Keratinocyte (primary cell): Measurements from ENCODE around the gene NCKAP5. TPM values are rescaled to one million over a fixed set of nuclear protein-coding genes. Genes with fewer than 3 reads are reported as not detected.
A peak's percentile ranks its signal among the peaks of the same experiment; 100 is the strongest.

Source experiments
- DNase-seq: peaks from one replicate; pipeline ENCODE4 v3.0.0-alpha.2; 2011; ENCODE audit warnings: low read depth, missing footprints, low spot score
- FAIRE-seq: peaks from 2 replicates; lab custom pipeline; 2011; peaks lifted over from hg19 to GRCh38; lab: Jason Lieb, UNC
- H2AFZ ChIP-seq: 2 replicates; pipeline ENCODE4 v1.6.0; 2012; ENCODE audit warnings: low read length, control low read depth, inconsistent platforms; ENCODE audit not compliant: control insufficient read depth
- H3K27ac ChIP-seq: 2 replicates; pipeline ENCODE4 v1.5.1; 2011; ENCODE audit warnings: low read length; ENCODE audit not compliant: control insufficient read depth, insufficient read depth
- H3K27me3 ChIP-seq: 3 replicates; pipeline ENCODE4 v1.6.0; 2011; ENCODE audit warnings: low read length; ENCODE audit not compliant: control insufficient read depth, insufficient read depth; ENCODE audit errors: extremely low read depth
- H3K36me3 ChIP-seq, 2 experiments: 2 replicates in 1 of 2; 3 replicates in 1 of 2; pipeline ENCODE4 v1.5.1; 2011; ENCODE audit warnings: low read length in 2 of 2, mild to moderate bottlenecking in 1 of 2; ENCODE audit not compliant: control insufficient read depth in 2 of 2, insufficient read depth in 2 of 2; ENCODE audit errors: extremely low read depth in 1 of 2
- H3K4me1 ChIP-seq: 3 replicates; pipeline ENCODE4 v1.5.1; 2011; ENCODE audit warnings: low read length; ENCODE audit not compliant: control insufficient read depth, insufficient read depth; ENCODE audit errors: extremely low read depth
- H3K4me2 ChIP-seq: 3 replicates; pipeline ENCODE4 v1.6.0; 2011; ENCODE audit warnings: low read depth, low read length; ENCODE audit not compliant: control insufficient read depth, insufficient read depth; ENCODE audit errors: extremely low read depth
- H3K4me3 ChIP-seq, 3 experiments: fragments of 200-600 bp in 1 of 3; sonication (generic) in 1 of 3; 2 replicates in 2 of 3; 3 replicates in 1 of 3; pipeline ENCODE4 v1.5.1; 2011 to 2016; ENCODE audit warnings: low read length in 3 of 3, mild to moderate bottlenecking in 3 of 3, control low read depth in 2 of 3, inconsistent platforms in 1 of 3, low read depth in 1 of 3, mixed read lengths in 1 of 3, mixed run types in 1 of 3, moderate library complexity in 1 of 3; ENCODE audit not compliant: control insufficient read depth in 2 of 3, insufficient read depth in 2 of 3; ENCODE audit errors: extremely low read depth in 1 of 3
- H3K79me2 ChIP-seq: 2 replicates; pipeline ENCODE4 v1.6.0; 2012; ENCODE audit warnings: low read length; ENCODE audit not compliant: control insufficient read depth, insufficient read depth
- H3K9ac ChIP-seq: 3 replicates; pipeline ENCODE4 v1.6.0; 2011; ENCODE audit warnings: low read length; ENCODE audit not compliant: control insufficient read depth, insufficient read depth; ENCODE audit errors: extremely low read depth
- H3K9me1 ChIP-seq: 3 replicates; pipeline ENCODE4 v1.6.0; 2011; ENCODE audit warnings: low read length; ENCODE audit not compliant: control insufficient read depth, insufficient read depth; ENCODE audit errors: extremely low read depth
- H3K9me3 ChIP-seq: 2 replicates; pipeline ENCODE4 v1.5.1; 2012; ENCODE audit warnings: low read depth, low read length; ENCODE audit not compliant: control insufficient read depth
- H4K20me1 ChIP-seq: 3 replicates; pipeline ENCODE4 v1.6.0; 2011; ENCODE audit warnings: low read length; ENCODE audit not compliant: control insufficient read depth, insufficient read depth; ENCODE audit errors: extremely low read depth
- EZH2 ChIP-seq: IDR thresholded peaks from one replicate; pipeline ENCODE4 v1.6.1; 2012; ENCODE audit warnings: inconsistent platforms, mild to moderate bottlenecking, low read length, moderate library complexity
- dilution Hi-C: fragments of 300-500 bp; cut with MboI; formaldehyde crosslinking; loops from one replicate; pipeline ENCODE4 v1.7.0; 2020; ENCODE audit warnings: low sequenced_read_pairs; ENCODE audit not compliant: extremely low pct_ligation_motif_present
- polyA plus RNA-seq, 5 experiments: library from polyadenylated mRNA; depleted of rRNA in 3 of 5; stranded (reverse) in 3 of 5; stranded (forward) in 1 of 5; unstranded in 1 of 5; fragments of >200 nt; gene quantifications; 1 replicate in 1 of 5; 2 replicates in 3 of 5; 3 replicates in 1 of 5; pipeline versions ENCODE4 v1.2.1 to v1.2.3, GENCODE V29; 2011 to 2012; ENCODE audit warnings: missing spikeins in 2 of 5, low read depth in 1 of 5, low replicate concordance in 1 of 5
- TF ChIP-seq, protein P1 (sequence below), 3 experiments: IDR thresholded peaks in 1 of 3; conservative IDR thresholded peaks in 1 of 3; optimal IDR thresholded peaks in 1 of 3; 2 replicates in 2 of 3; 3 replicates in 1 of 3; pipeline versions ENCODE3 to v1.5.1; 2011; ENCODE audit warnings: low read length in 3 of 3, mild to moderate bottlenecking in 3 of 3, moderate library complexity in 2 of 3, control low read depth in 1 of 3, inconsistent platforms in 1 of 3; ENCODE audit not compliant: insufficient read depth in 2 of 3; ENCODE audit errors: extremely low read depth in 1 of 3

Gene NCKAP5
- polyA plus RNA-seq, 1 donor (not counting 4 experiments of a cell fraction or from before 2014, with no cell fraction given) = 3.6 TPM

- Histone ChIP-seq H4K20me1 (no peaks in the 10 kb centered on the region), H3K9me3 (no peaks in the 10 kb centered on the region), H3K4me1 (peaks cover 11% of the 10 kb centered on the region), H3K4me2 (no peak overlapping the region), H2AFZ (no peak overlapping the region), H3K27me3 (no peaks in the 10 kb centered on the region), H3K9ac (no peak overlapping the region), H3K79me2 (no peaks in the 10 kb centered on the region), H3K27ac (no peak overlapping the region), H3K4me3 (no peak overlapping the region), H3K36me3 (no peaks in the 10 kb centered on the region), H3K9me1 (no peaks in the 10 kb centered on the region)
- TF ChIP-seq, protein P1, sequence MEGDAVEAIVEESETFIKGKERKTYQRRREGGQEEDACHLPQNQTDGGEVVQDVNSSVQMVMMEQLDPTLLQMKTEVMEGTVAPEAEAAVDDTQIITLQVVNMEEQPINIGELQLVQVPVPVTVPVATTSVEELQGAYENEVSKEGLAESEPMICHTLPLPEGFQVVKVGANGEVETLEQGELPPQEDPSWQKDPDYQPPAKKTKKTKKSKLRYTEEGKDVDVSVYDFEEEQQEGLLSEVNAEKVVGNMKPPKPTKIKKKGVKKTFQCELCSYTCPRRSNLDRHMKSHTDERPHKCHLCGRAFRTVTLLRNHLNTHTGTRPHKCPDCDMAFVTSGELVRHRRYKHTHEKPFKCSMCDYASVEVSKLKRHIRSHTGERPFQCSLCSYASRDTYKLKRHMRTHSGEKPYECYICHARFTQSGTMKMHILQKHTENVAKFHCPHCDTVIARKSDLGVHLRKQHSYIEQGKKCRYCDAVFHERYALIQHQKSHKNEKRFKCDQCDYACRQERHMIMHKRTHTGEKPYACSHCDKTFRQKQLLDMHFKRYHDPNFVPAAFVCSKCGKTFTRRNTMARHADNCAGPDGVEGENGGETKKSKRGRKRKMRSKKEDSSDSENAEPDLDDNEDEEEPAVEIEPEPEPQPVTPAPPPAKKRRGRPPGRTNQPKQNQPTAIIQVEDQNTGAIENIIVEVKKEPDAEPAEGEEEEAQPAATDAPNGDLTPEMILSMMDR (optimal IDR thresholded peaks at IDR 0.05 in 1 of 3, IDR thresholded peaks at IDR 0.05 in 1 of 3, conservative IDR thresholded peaks at IDR 0.05 in 1 of 3; ENCODE audit: extremely low read depth in 1 of 3, insufficient read depth in 2 of 3, low read length in 3 of 3) = no peak
- no peak for TF ChIP-seq EZH2
- dilution Hi-C loops = no loop called here
- FAIRE-seq (peak; percentile 77), DNase-seq (no peak)
Observed at GRCh38 chr2:132804051-132804450, 764.2 kb downstream of the NCKAP5 start.

GRCh38 chr2:132798341-132798740 lies 769.9 kb downstream of the NCKAP5 start:
- no peak overlapping the region for H3K4me2 ChIP-seq
- dilution Hi-C loops = no loop called here
- FAIRE-seq = no peak

More at GRCh38 chr2:132798341-132798740, 769.9 kb downstream of the NCKAP5 start:
- Histone ChIP-seq H3K4me3 (no peak overlapping the region), H3K27me3 (no peaks in the 10 kb centered on the region), H3K36me3 (no peaks in the 10 kb centered on the region), H3K9me3 (no peaks in the 10 kb centered on the region), H3K9me1 (no peaks in the 10 kb centered on the region), H4K20me1 (no peaks in the 10 kb centered on the region), H2AFZ (no peak overlapping the region), H3K9ac (no peak overlapping the region), H3K79me2 (no peaks in the 10 kb centered on the region), H3K4me1 (no peaks in the 10 kb centered on the region), H3K27ac (no peak overlapping the region)
- DNase-seq = no peak
- TF ChIP-seq, protein P1 (optimal IDR thresholded peaks at IDR 0.05 in 1 of 3, IDR thresholded peaks at IDR 0.05 in 1 of 3, conservative IDR thresholded peaks at IDR 0.05 in 1 of 3; ENCODE audit: extremely low read depth in 1 of 3, insufficient read depth in 2 of 3, low read length in 3 of 3) = no peak
- no peak for TF ChIP-seq EZH2
